ENCODE measurements around the gene TECR. TPM values are rescaled to one million over a fixed set of nuclear protein-coding genes. Genes with fewer than 3 reads are reported as not detected.

The TECR gene
- total and polyA plus RNA-seq, 2 of the 4 experiments (the other 2 are of a cell fraction) = 46.2 to 81.2 TPM

DNA sequence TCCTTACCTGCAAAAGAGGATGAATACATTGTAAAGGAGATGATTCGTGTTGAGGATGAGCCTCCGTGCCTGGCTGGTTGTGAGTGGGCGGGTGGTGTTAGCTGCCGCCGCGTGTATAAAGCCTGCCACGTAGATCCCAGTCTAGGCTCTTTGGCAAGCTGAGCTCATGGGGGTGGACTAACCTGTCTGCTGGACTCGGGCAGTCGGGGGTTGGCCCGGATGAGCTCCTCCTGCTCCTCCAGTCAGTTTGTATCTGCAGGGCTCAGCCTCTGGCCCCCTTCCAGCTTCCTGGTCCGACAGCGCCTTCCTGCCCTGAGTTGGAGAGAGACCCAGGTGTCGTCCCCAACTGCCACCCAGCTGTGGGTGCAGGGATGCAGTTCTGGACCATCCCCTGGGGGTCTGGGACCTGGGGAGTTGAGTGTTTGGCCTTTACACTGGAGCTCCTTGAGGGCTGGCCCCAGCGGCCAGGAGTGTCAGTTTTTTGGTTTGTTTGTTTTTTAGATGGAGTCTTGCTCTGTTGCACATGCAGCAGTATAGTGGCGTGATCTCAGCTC, 20.9 kb downstream of the TECR start:
- no peaks in the 10 kb centered on the region for H3K9me3 ChIP-seq (ENCODE audit: control insufficient read depth, insufficient read depth, low read length)
- H3K56ac ChIP-seq (ENCODE audit: extremely low read depth, insufficient read depth, low read length) = no peak overlapping the region
- ChIA-PET CTCF (interaction anchor here (0.6 to 0.8 kb wide), 2 partner anchors 13 to 20 kb away, joined by 3 to 7 read pairs; no protein-coding TSS in a partner anchor), POLR2A (ENCODE audit: unreplicated experiment) (no interaction called here)
- no peak overlapping the region for H4K5ac ChIP-seq (ENCODE audit: low read depth, low read length)
- H3K9me1 ChIP-seq (ENCODE audit: insufficient read depth, low read length) = no peaks in the 10 kb centered on the region
- no peak overlapping the region for H3K14ac ChIP-seq (replicated peaks; ENCODE audit: low read depth, low read length)
- no peak overlapping the region for H2BK20ac ChIP-seq (ENCODE audit: low read depth, low read length)
- H3K27me3 ChIP-seq (ENCODE audit: control insufficient read depth, insufficient read depth, low read length) = no peaks in the 10 kb centered on the region
- no peak overlapping the region for H4K8ac ChIP-seq (ENCODE audit: low read depth in 2 of 2, low read length in 2 of 2)
- no peak overlapping the region for H2AFZ ChIP-seq (replicated peaks; ENCODE audit: low read length, poor library complexity)
- DNase-seq (no peak), ATAC-seq (ENCODE audit: low read depth) (no peak)
- no peak overlapping the region for H2AK5ac ChIP-seq (ENCODE audit: low read depth, low read length)
- TF ChIP-seq MAFK (IDR thresholded peaks at IDR 0.05; ENCODE audit: low read depth, low read length) (no peak), POLR2A (IDR thresholded peaks at IDR 0.05; ENCODE audit: low read depth, low read length) (no peak), RAD21 (IDR thresholded peaks at IDR 0.05; ENCODE audit: low read length) (no peak), BHLHE40 (IDR thresholded peaks at IDR 0.05; ENCODE audit: low read depth, low read length) (no peak), RCOR1 (IDR thresholded peaks at IDR 0.05; ENCODE audit: insufficient replicate concordance, low read length) (no peak), CEBPB (IDR thresholded peaks at IDR 0.05; ENCODE audit: low read depth, low read length) (no peak), FOS (IDR thresholded peaks at IDR 0.05; ENCODE audit: low read depth, low read length) (no peak), NFE2L2 (IDR thresholded peaks at IDR 0.05; ENCODE audit: low read depth, low read length) (no peak), SMC3 (IDR thresholded peaks at IDR 0.05; ENCODE audit: low read depth, low read length) (no peak), CHD1 (IDR thresholded peaks at IDR 0.05; ENCODE audit: low read depth, low read length) (no peak), MXI1 (IDR thresholded peaks at IDR 0.05; ENCODE audit: borderline replicate concordance, low read depth, low read length) (no peak), MAZ (IDR thresholded peaks at IDR 0.05; ENCODE audit: borderline replicate concordance, low read depth, low read length) (no peak), RFX5 (IDR thresholded peaks at IDR 0.05; ENCODE audit: low read depth, low read length) (no peak)
- TF ChIP-seq, protein P1, sequence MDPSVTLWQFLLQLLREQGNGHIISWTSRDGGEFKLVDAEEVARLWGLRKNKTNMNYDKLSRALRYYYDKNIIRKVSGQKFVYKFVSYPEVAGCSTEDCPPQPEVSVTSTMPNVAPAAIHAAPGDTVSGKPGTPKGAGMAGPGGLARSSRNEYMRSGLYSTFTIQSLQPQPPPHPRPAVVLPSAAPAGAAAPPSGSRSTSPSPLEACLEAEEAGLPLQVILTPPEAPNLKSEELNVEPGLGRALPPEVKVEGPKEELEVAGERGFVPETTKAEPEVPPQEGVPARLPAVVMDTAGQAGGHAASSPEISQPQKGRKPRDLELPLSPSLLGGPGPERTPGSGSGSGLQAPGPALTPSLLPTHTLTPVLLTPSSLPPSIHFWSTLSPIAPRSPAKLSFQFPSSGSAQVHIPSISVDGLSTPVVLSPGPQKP (IDR thresholded peaks at IDR 0.05; ENCODE audit: borderline replicate concordance, low read depth, low read length) = no peak
- TF ChIP-seq, protein P2, sequence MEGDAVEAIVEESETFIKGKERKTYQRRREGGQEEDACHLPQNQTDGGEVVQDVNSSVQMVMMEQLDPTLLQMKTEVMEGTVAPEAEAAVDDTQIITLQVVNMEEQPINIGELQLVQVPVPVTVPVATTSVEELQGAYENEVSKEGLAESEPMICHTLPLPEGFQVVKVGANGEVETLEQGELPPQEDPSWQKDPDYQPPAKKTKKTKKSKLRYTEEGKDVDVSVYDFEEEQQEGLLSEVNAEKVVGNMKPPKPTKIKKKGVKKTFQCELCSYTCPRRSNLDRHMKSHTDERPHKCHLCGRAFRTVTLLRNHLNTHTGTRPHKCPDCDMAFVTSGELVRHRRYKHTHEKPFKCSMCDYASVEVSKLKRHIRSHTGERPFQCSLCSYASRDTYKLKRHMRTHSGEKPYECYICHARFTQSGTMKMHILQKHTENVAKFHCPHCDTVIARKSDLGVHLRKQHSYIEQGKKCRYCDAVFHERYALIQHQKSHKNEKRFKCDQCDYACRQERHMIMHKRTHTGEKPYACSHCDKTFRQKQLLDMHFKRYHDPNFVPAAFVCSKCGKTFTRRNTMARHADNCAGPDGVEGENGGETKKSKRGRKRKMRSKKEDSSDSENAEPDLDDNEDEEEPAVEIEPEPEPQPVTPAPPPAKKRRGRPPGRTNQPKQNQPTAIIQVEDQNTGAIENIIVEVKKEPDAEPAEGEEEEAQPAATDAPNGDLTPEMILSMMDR (conservative IDR thresholded peaks at IDR 0.05; ENCODE audit: low read depth, low read length) = no peak
- H3K36me3 ChIP-seq (ENCODE audit: control insufficient read depth, insufficient read depth, low read length) = no peaks in the 10 kb centered on the region
- H4K91ac ChIP-seq (ENCODE audit: insufficient read depth, low read depth, low read length) = no peak overlapping the region
- intact Hi-C loops (cut with micrococcal nuclease) (no loop called here), in situ Hi-C loops (cut with MboI; ENCODE audit: low sequenced_read_pairs) (loop anchor here (25.0 kb wide), 1 partner anchor 887 kb away; the partner anchor contains the start of gene WIZ), dilution Hi-C loops (cut with HindIII; ENCODE audit: low sequenced_read_pairs, unreplicated experiment) (no loop called here)
- peaks cover 9 to 34% of the 10 kb centered on the region in 2 experiments for H3K79me1 ChIP-seq (ENCODE audit: low read depth in 1 of 2, low read length in 2 of 2)
- H3K27ac ChIP-seq (ENCODE audit: insufficient read depth, low read length) = no peak overlapping the region
- H2AK9ac ChIP-seq (replicated peaks; ENCODE audit: low read depth, low read length, poor library complexity) = no peak overlapping the region
- no peak overlapping the region for H3K4me2 ChIP-seq (ENCODE audit: low read depth, low read length)
- BruUV-seq (replicated peaks) = no TSS peak
- no peak overlapping the region for H3K4me3 ChIP-seq (ENCODE audit: insufficient read depth, low read depth, low read length)
- H3K4ac ChIP-seq (ENCODE audit: low read depth, low read length) = no peak overlapping the region
- no peaks in the 10 kb centered on the region; the same call in 1 of the 2 replicates for H4K20me1 ChIP-seq (ENCODE audit: insufficient read depth, low read length)
- WGBS, 2 experiments (ENCODE audit: extremely low coverage in 2 of 2, insufficient read length in 1 of 2) = 66% methylated on average over 9 of the region's 15 CpGs; no CpG with 5 or more reads in 1 of the 2 experiments
- no peak overlapping the region for H3K23ac ChIP-seq (ENCODE audit: low read depth, low read length)
- H2BK5ac ChIP-seq (ENCODE audit: low read depth, low read length, poor library complexity, severe bottlenecking) = no peak overlapping the region
- no peak overlapping the region for H2BK15ac ChIP-seq (ENCODE audit: low read depth, low read length)
- H3K18ac ChIP-seq (ENCODE audit: low read depth, low read length) = no peak overlapping the region
- H2BK120ac ChIP-seq (ENCODE audit: low read depth, low read length) = no peak overlapping the region
- no peak overlapping the region for H3K9ac ChIP-seq (ENCODE audit: low read depth, low read length)
- peaks cover 6% of the 10 kb centered on the region; the same call in 1 of the 2 replicates for H3K4me1 ChIP-seq (ENCODE audit: control insufficient read depth, insufficient read depth, low read length)

Data from IMR-90 (cell line).